ENCODE data around the gene CCSER1.

CCSER1 gene

DNA sequence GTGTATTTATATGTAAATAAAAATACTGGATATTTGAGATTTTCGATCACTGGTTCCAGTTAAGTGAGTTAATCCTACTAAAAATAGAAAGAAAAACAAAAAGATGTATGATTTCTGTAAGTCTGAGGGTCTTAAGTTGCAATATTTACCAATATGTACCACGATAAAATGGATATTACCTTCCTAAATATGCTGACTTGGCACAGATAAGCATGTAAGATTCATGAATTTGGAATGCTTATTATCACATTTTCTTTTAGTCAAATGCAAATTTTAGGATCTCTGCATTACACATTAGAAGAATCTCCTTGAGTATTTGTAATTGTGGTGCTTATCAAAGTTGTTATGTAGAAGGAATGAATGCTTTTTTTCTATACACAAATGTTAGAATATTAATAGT lies 1158.3 kb downstream of the CCSER1 start:
- POLR2A ChIA-PET (ENCODE audit: low non-redundant PET): no interaction called here
- TF ChIP-seq, protein P1, sequence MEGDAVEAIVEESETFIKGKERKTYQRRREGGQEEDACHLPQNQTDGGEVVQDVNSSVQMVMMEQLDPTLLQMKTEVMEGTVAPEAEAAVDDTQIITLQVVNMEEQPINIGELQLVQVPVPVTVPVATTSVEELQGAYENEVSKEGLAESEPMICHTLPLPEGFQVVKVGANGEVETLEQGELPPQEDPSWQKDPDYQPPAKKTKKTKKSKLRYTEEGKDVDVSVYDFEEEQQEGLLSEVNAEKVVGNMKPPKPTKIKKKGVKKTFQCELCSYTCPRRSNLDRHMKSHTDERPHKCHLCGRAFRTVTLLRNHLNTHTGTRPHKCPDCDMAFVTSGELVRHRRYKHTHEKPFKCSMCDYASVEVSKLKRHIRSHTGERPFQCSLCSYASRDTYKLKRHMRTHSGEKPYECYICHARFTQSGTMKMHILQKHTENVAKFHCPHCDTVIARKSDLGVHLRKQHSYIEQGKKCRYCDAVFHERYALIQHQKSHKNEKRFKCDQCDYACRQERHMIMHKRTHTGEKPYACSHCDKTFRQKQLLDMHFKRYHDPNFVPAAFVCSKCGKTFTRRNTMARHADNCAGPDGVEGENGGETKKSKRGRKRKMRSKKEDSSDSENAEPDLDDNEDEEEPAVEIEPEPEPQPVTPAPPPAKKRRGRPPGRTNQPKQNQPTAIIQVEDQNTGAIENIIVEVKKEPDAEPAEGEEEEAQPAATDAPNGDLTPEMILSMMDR (conservative IDR thresholded peaks at IDR 0.05; ENCODE audit: low read depth): no peak
- DNase-seq (ENCODE audit: low spot score): no peak
- H3K27ac ChIP-seq: no peak overlapping the region
- CTCF ChIA-PET: no interaction called here

DNA sequence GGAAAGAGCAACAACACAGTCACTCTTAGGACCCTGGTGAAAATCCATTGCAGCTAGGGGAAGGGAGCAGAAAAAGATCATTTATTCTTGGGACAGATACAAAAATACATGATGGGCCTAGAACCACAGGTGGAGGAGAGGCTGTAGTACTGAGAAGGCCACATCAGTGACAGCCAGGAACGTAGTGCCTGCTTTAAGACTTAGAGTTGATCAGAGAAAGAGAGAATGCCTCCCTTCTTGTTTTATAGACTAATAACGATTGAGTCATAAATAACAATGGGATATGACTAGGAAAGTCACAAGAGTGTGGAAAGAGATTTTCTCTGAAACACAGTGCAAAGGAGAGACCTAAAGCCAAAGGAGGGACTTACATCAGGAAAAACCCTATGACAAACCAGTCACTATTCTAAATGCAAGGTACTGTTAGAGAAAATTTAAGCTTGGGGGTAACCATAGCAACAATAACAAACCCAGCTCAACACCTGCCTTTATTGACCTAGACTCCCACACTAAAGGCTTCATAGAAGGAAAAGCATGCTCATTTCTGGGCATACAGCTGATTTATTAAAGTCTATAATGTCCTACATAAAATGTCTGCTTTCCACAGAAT lies 1161.6 kb downstream of the CCSER1 start:
- ChIA-PET POLR2A (ENCODE audit: low non-redundant PET) (no interaction called here), CTCF (no interaction called here)
- DNase-seq (ENCODE audit: low spot score): no peak
- TF ChIP-seq, protein P1 (conservative IDR thresholded peaks at IDR 0.05; ENCODE audit: low read depth): no peak
- H3K27ac ChIP-seq: no peak overlapping the region

DNA sequence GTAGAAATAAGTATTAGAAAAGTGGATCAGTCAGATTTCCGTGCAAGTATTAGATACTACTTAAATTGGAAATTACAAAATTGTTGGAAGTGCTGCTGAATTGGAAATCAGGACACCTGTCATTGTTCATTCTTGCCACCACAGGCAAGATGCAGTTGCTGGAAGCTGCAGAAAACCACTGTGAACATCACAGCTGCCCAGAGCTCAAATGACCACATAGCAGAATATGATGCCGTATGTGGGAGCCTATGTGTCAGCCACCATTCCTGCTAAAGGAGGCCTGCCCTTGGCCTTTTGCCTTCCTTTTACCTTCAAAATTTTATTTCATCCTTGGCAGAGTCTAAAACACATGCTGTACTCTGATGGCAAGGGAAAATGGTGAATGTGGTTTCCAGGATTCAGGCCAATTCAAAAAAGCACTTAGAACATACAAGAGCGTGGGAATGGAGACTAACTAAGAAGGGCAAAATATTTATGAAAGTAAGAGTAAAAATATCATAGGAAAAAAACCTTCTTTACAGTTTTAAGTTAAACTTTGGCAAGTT lies 1171.0 kb downstream of the CCSER1 start:
- no peak overlapping the region for H3K27ac ChIP-seq
- CTCF ChIA-PET: no interaction called here
- POLR2A ChIA-PET (ENCODE audit: low non-redundant PET): no interaction called here
- DNase-seq (ENCODE audit: low spot score): no peak
- TF ChIP-seq, protein P1 (conservative IDR thresholded peaks at IDR 0.05; ENCODE audit: low read depth): no peak

DNA sequence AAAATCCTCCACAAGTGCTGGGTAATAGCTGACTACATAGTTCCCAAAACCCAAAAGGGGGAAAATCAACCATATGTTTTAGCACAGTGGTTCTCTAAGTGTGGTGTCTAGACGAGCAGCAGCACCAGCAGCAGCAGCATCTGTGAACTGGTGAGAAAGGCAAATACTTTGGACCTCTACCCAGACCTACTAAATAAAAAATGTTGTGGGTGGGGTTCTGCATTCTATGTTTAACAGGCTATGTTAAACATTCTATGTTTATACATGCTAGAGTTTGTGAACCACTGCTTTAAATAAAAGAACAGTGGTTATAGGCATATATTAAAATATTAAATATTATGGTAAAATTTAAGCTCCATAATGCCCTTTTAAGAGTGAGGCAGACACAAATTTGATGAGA lies 1171.6 kb downstream of the CCSER1 start:
- CTCF ChIA-PET: no interaction called here
- TF ChIP-seq, protein P1 (conservative IDR thresholded peaks at IDR 0.05; ENCODE audit: low read depth): no peak
- DNase-seq (ENCODE audit: low spot score): no peak
- H3K27ac ChIP-seq: no peak overlapping the region
- POLR2A ChIA-PET (ENCODE audit: low non-redundant PET): no interaction called here

DNA sequence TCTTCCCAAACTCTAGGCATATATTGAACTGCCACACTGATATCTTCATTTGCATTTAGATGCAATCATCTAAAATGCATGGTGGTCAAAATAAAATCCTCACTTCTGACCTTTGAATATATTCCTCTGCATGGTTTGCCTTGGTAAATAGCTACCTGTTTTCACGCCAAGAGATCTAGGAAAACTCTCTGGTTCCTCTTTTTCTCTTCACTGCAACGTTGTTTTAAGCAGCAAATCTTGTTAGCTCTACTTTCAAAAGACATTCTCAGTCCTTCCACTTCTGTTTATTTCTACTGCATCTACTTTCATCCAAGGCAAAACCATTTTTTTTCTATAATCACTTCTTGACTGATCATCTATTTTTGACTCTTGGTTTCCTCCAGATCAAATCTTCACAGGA lies 1174.9 kb downstream of the CCSER1 start:
- ChIA-PET POLR2A (ENCODE audit: low non-redundant PET) (no interaction called here), CTCF (interaction anchor here (0.6 kb wide), 1 partner anchor 41 kb away, joined by 4 read pairs; no protein-coding TSS in a partner anchor)
- H3K27ac ChIP-seq: no peak overlapping the region
- no peak for DNase-seq (ENCODE audit: low spot score)
- TF ChIP-seq, protein P1 (conservative IDR thresholded peaks at IDR 0.05; ENCODE audit: low read depth): no peak

DNA sequence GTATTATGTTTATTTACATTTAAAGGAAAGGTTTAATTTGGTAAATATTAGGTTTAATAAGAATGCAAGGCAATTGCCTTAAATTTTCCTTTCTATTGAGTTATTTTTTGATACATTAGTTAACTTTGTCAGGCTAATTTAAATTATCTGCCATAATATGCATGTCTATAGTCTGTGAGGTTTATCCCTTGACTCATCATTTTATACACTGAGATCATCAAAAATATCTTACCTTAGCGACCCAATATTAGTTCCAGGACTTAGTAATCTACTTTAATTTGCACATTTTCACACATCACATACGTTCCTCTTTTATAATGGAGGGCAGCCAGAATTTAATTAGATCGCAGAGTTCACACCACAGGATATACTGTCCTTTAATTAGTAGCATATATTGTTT lies 1177.1 kb downstream of the CCSER1 start:
- no peak overlapping the region for H3K27ac ChIP-seq
- ChIA-PET CTCF (interaction anchor here (0.7 kb wide), 1 partner anchor 17 kb away, joined by 3 read pairs; no protein-coding TSS in a partner anchor), POLR2A (ENCODE audit: low non-redundant PET) (no interaction called here)
- TF ChIP-seq, protein P1 (conservative IDR thresholded peaks at IDR 0.05; ENCODE audit: low read depth): no peak
- DNase-seq (ENCODE audit: low spot score): no peak

Measured in RWPE1 (cell line).